HEK293 (cell line): ENCODE data around the gene PTPRH.

Experiments used
- CTCF ChIA-PET: fragments of 350-600 bp; formaldehyde crosslinking; extraction: SDS; loops from one replicate; lab custom pipeline; 2021; ENCODE audit warnings: antibody characterized with exemption; lab: Yijun Ruan, JAX
- POLR2A ChIA-PET: fragments of 300-600 bp; formaldehyde crosslinking; extraction: SDS; loops from one replicate; lab custom pipeline; 2020; ENCODE audit warnings: antibody characterized with exemption, inconsistent platforms; lab: Yijun Ruan, JAX
- H3K27ac ChIP-seq: fragments of 200-500 bp; sonication (Bioruptor generic); 2 replicates; pipeline ENCODE4 v1.5.1; 2014; ENCODE audit warnings: low read depth, low read length, control low read depth, inconsistent platforms; ENCODE audit errors: extremely low read depth
- H3K36me3 ChIP-seq, 2 experiments: fragments of 200-500 bp in 1 of 2; sonication (Bioruptor generic) in 1 of 2; 1 replicate in 1 of 2; 2 replicates in 1 of 2; pipeline ENCODE4 v1.5.1; 2014 to 2017; ENCODE audit warnings: inconsistent platforms in 2 of 2, low read length in 2 of 2; ENCODE audit not compliant: control insufficient read depth in 2 of 2, insufficient read depth in 1 of 2
- H3K4me1 ChIP-seq: fragments of 200-500 bp; sonication (Bioruptor generic); 2 replicates; pipeline ENCODE4 v1.5.1; 2014; ENCODE audit warnings: mild to moderate bottlenecking, low read length, inconsistent platforms; ENCODE audit not compliant: control insufficient read depth, insufficient read depth
- H3K4me3 ChIP-seq: 2 replicates; pipeline ENCODE4 v1.5.1; 2011; ENCODE audit warnings: low read depth, mild to moderate bottlenecking, control low read depth, low read length, moderate library complexity
- H3K9me3 ChIP-seq: fragments of 200-500 bp; sonication (Bioruptor generic); 2 replicates; pipeline ENCODE4 v1.5.1; 2014; ENCODE audit warnings: low read depth, low read length, inconsistent platforms; ENCODE audit not compliant: control insufficient read depth, insufficient read depth
- BCL11B ChIP-seq: fragments of 450-650 bp; formaldehyde crosslinking; IDR thresholded peaks from 2 replicates; pipeline ENCODE4 v1.5.1; 2016; ENCODE audit warnings: low read depth, missing biosample characterization, missing genetic modification characterization
- GLIS1 ChIP-seq: fragments of 450-650 bp; formaldehyde crosslinking; IDR thresholded peaks from 2 replicates; pipeline ENCODE4 v1.5.1; 2016; ENCODE audit warnings: missing biosample characterization, missing genetic modification characterization
- GLIS2 ChIP-seq: fragments of 450-650 bp; formaldehyde crosslinking; IDR thresholded peaks from 2 replicates; pipeline ENCODE4 v1.5.1; 2016; ENCODE audit warnings: missing biosample characterization, missing genetic modification characterization
- OSR2 ChIP-seq: fragments of 450-650 bp; formaldehyde crosslinking; IDR thresholded peaks from 2 replicates; pipeline ENCODE4 v1.5.1; 2016; ENCODE audit warnings: missing biosample characterization, missing genetic modification characterization
- SALL2 ChIP-seq: fragments of 450-650 bp; formaldehyde crosslinking; IDR thresholded peaks from 2 replicates; pipeline ENCODE4 v1.5.0; 2017; ENCODE audit warnings: missing biosample characterization, mild to moderate bottlenecking, missing genetic modification characterization, borderline replicate concordance
- SCRT1 ChIP-seq: fragments of 450-650 bp; formaldehyde crosslinking; IDR thresholded peaks from 2 replicates; pipeline ENCODE4 v1.5.1; 2016; ENCODE audit warnings: missing biosample characterization, missing genetic modification characterization, borderline replicate concordance
- SCRT2 ChIP-seq: fragments of 450-650 bp; formaldehyde crosslinking; IDR thresholded peaks from 2 replicates; pipeline ENCODE4 v1.5.1; 2016; ENCODE audit warnings: missing biosample characterization, missing genetic modification characterization
- SETDB1 ChIP-seq: IDR thresholded peaks from one replicate; pipeline ENCODE4 v1.6.1; 2017; ENCODE audit warnings: mild to moderate bottlenecking, low read length, moderate library complexity, mixed read lengths; ENCODE audit not compliant: insufficient read length
- SP3 ChIP-seq: fragments of 450-650 bp; formaldehyde crosslinking; IDR thresholded peaks from 2 replicates; pipeline ENCODE4 v1.5.1; 2016; ENCODE audit warnings: missing biosample characterization, missing genetic modification characterization
- SP7 ChIP-seq: fragments of 450-650 bp; formaldehyde crosslinking; IDR thresholded peaks from 2 replicates; pipeline ENCODE4 v1.5.1; 2016; ENCODE audit warnings: missing biosample characterization, missing genetic modification characterization
- ZFHX2 ChIP-seq: fragments of 450-650 bp; formaldehyde crosslinking; conservative IDR thresholded peaks from 2 replicates; pipeline ENCODE4 v1.5.1; 2016; ENCODE audit warnings: missing biosample characterization, missing genetic modification characterization
- ZFP41 ChIP-seq: fragments of 450-650 bp; formaldehyde crosslinking; IDR thresholded peaks from 2 replicates; pipeline ENCODE4 v1.5.1; 2016; ENCODE audit warnings: missing biosample characterization, missing genetic modification characterization, borderline replicate concordance
- ZFP69B ChIP-seq: fragments of 450-650 bp; formaldehyde crosslinking; IDR thresholded peaks from 2 replicates; pipeline ENCODE4 v1.5.1; 2016; ENCODE audit warnings: missing biosample characterization, missing genetic modification characterization
- ZIC2 ChIP-seq: fragments of 450-650 bp; formaldehyde crosslinking; IDR thresholded peaks from 2 replicates; pipeline ENCODE4 v1.5.1; 2016; ENCODE audit warnings: missing biosample characterization, missing genetic modification characterization
- ZNF132 ChIP-seq: fragments of 450-650 bp; formaldehyde crosslinking; IDR thresholded peaks from 2 replicates; pipeline ENCODE4 v1.5.1; 2017; ENCODE audit warnings: missing biosample characterization, missing genetic modification characterization, borderline replicate concordance
- ZNF140 ChIP-seq: fragments of 450-650 bp; formaldehyde crosslinking; IDR thresholded peaks from 2 replicates; pipeline ENCODE4 v1.5.1; 2016; ENCODE audit warnings: missing biosample characterization, missing genetic modification characterization
- ZNF2 ChIP-seq: fragments of 450-650 bp; formaldehyde crosslinking; IDR thresholded peaks from 2 replicates; pipeline ENCODE4 v1.5.1; 2016; ENCODE audit warnings: missing biosample characterization, missing genetic modification characterization
- ZNF202 ChIP-seq: fragments of 450-650 bp; formaldehyde crosslinking; IDR thresholded peaks from 2 replicates; pipeline ENCODE4 v1.5.1; 2016; ENCODE audit warnings: missing biosample characterization, missing genetic modification characterization, borderline replicate concordance
- ZNF223 ChIP-seq: fragments of 450-650 bp; formaldehyde crosslinking; IDR thresholded peaks from 2 replicates; pipeline ENCODE4 v1.5.1; 2016; ENCODE audit warnings: missing biosample characterization, missing genetic modification characterization
- ZNF302 ChIP-seq: fragments of 450-650 bp; formaldehyde crosslinking; IDR thresholded peaks from 2 replicates; pipeline ENCODE4 v1.5.1; 2016; ENCODE audit warnings: missing biosample characterization, missing genetic modification characterization, low read depth
- ZNF324 ChIP-seq: fragments of 450-650 bp; formaldehyde crosslinking; IDR thresholded peaks from 2 replicates; pipeline ENCODE4 v1.5.1; 2016; ENCODE audit warnings: missing biosample characterization, missing genetic modification characterization
- ZNF335 ChIP-seq: fragments of 450-650 bp; formaldehyde crosslinking; conservative IDR thresholded peaks from 2 replicates; pipeline ENCODE4 v1.5.1; 2016; ENCODE audit warnings: missing biosample characterization, missing genetic modification characterization
- ZNF501 ChIP-seq: fragments of 450-650 bp; formaldehyde crosslinking; IDR thresholded peaks from 2 replicates; pipeline ENCODE4 v1.5.1; 2016; ENCODE audit warnings: missing biosample characterization, missing genetic modification characterization
- ZNF514 ChIP-seq: fragments of 450-650 bp; formaldehyde crosslinking; IDR thresholded peaks from 2 replicates; pipeline ENCODE4 v1.5.1; 2016; ENCODE audit warnings: missing biosample characterization, missing genetic modification characterization
- ZNF548 ChIP-seq: fragments of 450-650 bp; formaldehyde crosslinking; IDR thresholded peaks from 2 replicates; pipeline ENCODE4 v1.5.1; 2016; ENCODE audit warnings: missing biosample characterization, missing genetic modification characterization
- ZNF555 ChIP-seq: fragments of 450-650 bp; formaldehyde crosslinking; conservative IDR thresholded peaks from 2 replicates; pipeline ENCODE4 v1.5.1; 2017; ENCODE audit warnings: missing biosample characterization, mild to moderate bottlenecking, missing genetic modification characterization, inconsistent platforms
- ZNF560 ChIP-seq: fragments of 450-650 bp; formaldehyde crosslinking; IDR thresholded peaks from 2 replicates; pipeline ENCODE4 v1.5.1; 2017; ENCODE audit warnings: missing biosample characterization, missing genetic modification characterization, borderline replicate concordance
- ZNF596 ChIP-seq: fragments of 450-650 bp; IDR thresholded peaks from 2 replicates; pipeline ENCODE4 v1.5.0; 2018; ENCODE audit warnings: missing biosample characterization, mild to moderate bottlenecking, missing genetic modification characterization, moderate library complexity
- ZNF629 ChIP-seq: fragments of 450-650 bp; formaldehyde crosslinking; IDR thresholded peaks from 2 replicates; pipeline ENCODE4 v1.5.1; 2017; ENCODE audit warnings: missing biosample characterization, missing genetic modification characterization
- ZNF658 ChIP-seq: fragments of 450-650 bp; formaldehyde crosslinking; IDR thresholded peaks from 2 replicates; pipeline ENCODE4; 2016; ENCODE audit warnings: missing biosample characterization, missing genetic modification characterization
- ZNF670 ChIP-seq: fragments of 450-650 bp; formaldehyde crosslinking; IDR thresholded peaks from 2 replicates; pipeline ENCODE4 v1.5.1; 2016; ENCODE audit warnings: missing biosample characterization, missing genetic modification characterization, low read depth
- ZNF704 ChIP-seq: fragments of 450-650 bp; formaldehyde crosslinking; IDR thresholded peaks from 2 replicates; pipeline ENCODE4 v1.5.1; 2016; ENCODE audit warnings: missing biosample characterization, missing genetic modification characterization
- ZNF76 ChIP-seq: fragments of 450-650 bp; formaldehyde crosslinking; IDR thresholded peaks from 2 replicates; pipeline ENCODE4; 2016; ENCODE audit warnings: low read depth, missing biosample characterization, missing genetic modification characterization, borderline replicate concordance
- ZNF777 ChIP-seq: fragments of 450-650 bp; formaldehyde crosslinking; IDR thresholded peaks from 2 replicates; pipeline ENCODE4 v1.5.1; 2017; ENCODE audit warnings: missing biosample characterization, missing genetic modification characterization, borderline replicate concordance
- ZSCAN16 ChIP-seq: fragments of 450-650 bp; formaldehyde crosslinking; IDR thresholded peaks from 2 replicates; pipeline ENCODE4 v1.5.1; 2016; ENCODE audit warnings: missing biosample characterization, missing genetic modification characterization

The PTPRH gene

GRCh38 chr19:55256562-55257460 is 47.5 kb upstream of the PTPRH start:
- H3K27ac ChIP-seq, result no peak overlapping the region
- TF ChIP-seq ZNF629 (tag by site-specific recombination), result no peak
- no peak for TF ChIP-seq ZNF548 (tag by site-specific recombination)
- no peak for TF ChIP-seq SALL2 (tag by site-specific recombination)
- TF ChIP-seq ZNF658, result no peak
- TF ChIP-seq ZNF596, result no peak
- TF ChIP-seq SETDB1, result no peak
- no peak for TF ChIP-seq ZFP41 (tag by site-specific recombination)
- no peak for TF ChIP-seq ZSCAN16 (tag by site-specific recombination)
- no peak for TF ChIP-seq ZNF132
- no peak for TF ChIP-seq SCRT1 (tag by site-specific recombination)
- no peak for TF ChIP-seq SP3
- TF ChIP-seq ZNF555 (tag by site-specific recombination), result no peak
- TF ChIP-seq ZFP69B (tag by site-specific recombination), result no peak
- TF ChIP-seq ZNF560 (tag by site-specific recombination), result no peak
- TF ChIP-seq ZNF302, result no peak
- POLR2A ChIA-PET, result interaction anchor here (0.5 to 1.5 kb wide), 6 partner anchors 82 to 153 kb away, joined by 3 to 6 read pairs (median 4); partner anchors contain the start of gene UBE2S
- H3K36me3 ChIP-seq, result peaks cover 0 to 30% of the 10 kb centered on the region in 2 experiments; a peak in 2 of 3 replicates
- CTCF ChIA-PET, result interaction anchor here (0.6 to 2.2 kb wide), 5 partner anchors 44 to 424 kb away, joined by 3 to 7 read pairs (median 3); no protein-coding TSS in a partner anchor
- no peaks in the 10 kb centered on the region for H3K9me3 ChIP-seq
- H3K4me3 ChIP-seq, result peak overlapping the region; percentile 96
- H3K4me1 ChIP-seq, result peaks cover 28% of the 10 kb centered on the region

GRCh38 chr19:55255618-55256423 is 46.5 kb upstream of the PTPRH start:
- Histone ChIP-seq H3K4me1 (peaks cover 28% of the 10 kb centered on the region), H3K36me3 (peaks cover 0 to 36% of the 10 kb centered on the region in 2 experiments; a peak in 2 of 3 replicates)
- CTCF ChIA-PET, result interaction anchor here (0.6 to 2.2 kb wide), 3 partner anchors 115 to 425 kb away, joined by 3 to 7 read pairs (median 3); no protein-coding TSS in a partner anchor
- no peak for TF ChIP-seq ZNF223 (tag by site-specific recombination)
- no peak for TF ChIP-seq ZNF670 (tag by site-specific recombination)
- TF ChIP-seq ZNF140 (tag by site-specific recombination), result no peak
- TF ChIP-seq SP7 (tag by site-specific recombination), result no peak
- peak; percentile 81 for TF ChIP-seq GLIS1
- TF ChIP-seq ZNF777, result no peak
- no peak for TF ChIP-seq ZNF202 (tag by site-specific recombination)
- peak; percentile 74 for TF ChIP-seq SCRT1 (tag by site-specific recombination)
- no peak for TF ChIP-seq ZNF501 (tag by site-specific recombination)
- no peak for TF ChIP-seq BCL11B (tag by site-specific recombination)
- TF ChIP-seq ZIC2 (tag by site-specific recombination), result peak; percentile 10; the same call in 1 of the 2 replicates
- TF ChIP-seq ZFP69B (tag by site-specific recombination), result no peak
- no peak for TF ChIP-seq ZFP41 (tag by site-specific recombination)
- no peak for TF ChIP-seq ZNF704 (tag by site-specific recombination)
- TF ChIP-seq ZFHX2, result peak; percentile 25; the same call in 1 of the 2 replicates
- TF ChIP-seq ZNF324 (tag by site-specific recombination), result no peak
- no peak for TF ChIP-seq ZNF2 (tag by site-specific recombination)
- TF ChIP-seq ZNF335 (tag by site-specific recombination), result peak; percentile 92
- TF ChIP-seq OSR2 (tag by site-specific recombination), result no peak
- no peak for TF ChIP-seq ZNF76 (tag by site-specific recombination)
- no peak for TF ChIP-seq ZNF514 (tag by site-specific recombination)
- no peak for TF ChIP-seq GLIS2 (tag by site-specific recombination)
- no peak for TF ChIP-seq ZNF555 (tag by site-specific recombination)
- TF ChIP-seq SCRT2 (tag by site-specific recombination), result peak; percentile 92

More at GRCh38 chr19:55255618-55256423, 46.5 kb upstream of the PTPRH start:
- Histone ChIP-seq H3K27ac (no peak overlapping the region), H3K4me3 (no peak overlapping the region), H3K9me3 (no peaks in the 10 kb centered on the region)
- POLR2A ChIA-PET, result interaction anchor here (0.5 to 1.5 kb wide), 5 partner anchors 24 to 152 kb away, joined by 3 to 4 read pairs (median 4); partner anchors contain the start of genes HSPBP1 and UBE2S
